ENCODE measurements around the gene SRL.

- TF ChIP-seq E2F5 (CRISPR knock-in tag; IDR thresholded peaks at IDR 0.05) (no peak), NR3C1 (CRISPR knock-in tag; conservative IDR thresholded peaks at IDR 0.05; ENCODE audit: low read depth) (no peak), GABPB1 (CRISPR knock-in tag; IDR thresholded peaks at IDR 0.05) (no peak), CTCF (IDR thresholded peaks at IDR 0.05) (no peak), MAX (CRISPR knock-in tag; IDR thresholded peaks at IDR 0.05) (no peak), HMGXB4 (CRISPR knock-in tag; IDR thresholded peaks at IDR 0.05) (no peak), ZNF281 (CRISPR knock-in tag; IDR thresholded peaks at IDR 0.05) (no peak), PRRX2 (CRISPR knock-in tag; IDR thresholded peaks at IDR 0.05) (no peak), PREB (CRISPR knock-in tag; IDR thresholded peaks at IDR 0.05; ENCODE audit: borderline replicate concordance) (no peak), NFYB (CRISPR knock-in tag; conservative IDR thresholded peaks at IDR 0.05; ENCODE audit: low read depth) (no peak), CREB1 (CRISPR knock-in tag; IDR thresholded peaks at IDR 0.05) (no peak)
Observed at GRCh38 chr16:4184038-4184702, 57.7 kb downstream of the SRL start.
